HepG2 (cell line): ENCODE data around the gene NOXO1. TPM values are rescaled to one million over a fixed set of nuclear protein-coding genes. Genes with fewer than 3 reads are reported as not detected.

ENCODE experiments used
- DNMT3B ChIP-seq: conservative IDR thresholded peaks from 2 replicates; pipeline ENCODE4 v1.6.1; 2016; ENCODE audit warnings: missing biosample characterization, control low read depth
- ERF ChIP-seq: IDR thresholded peaks from 2 replicates; pipeline ENCODE4 v1.6.1; 2018; ENCODE audit warnings: missing biosample characterization, missing genetic modification reagents
- HHEX ChIP-seq: IDR thresholded peaks from 2 replicates; pipeline ENCODE4 v1.6.1; 2016; ENCODE audit warnings: control low read depth
- NCOA2 ChIP-seq: sonication (generic); formaldehyde crosslinking; IDR thresholded peaks from 2 replicates; pipeline ENCODE4 v1.8.0; 2022; ENCODE audit warnings: inconsistent platforms
- NCOR1 ChIP-seq: fragments of 200-600 bp; sonication (generic); IDR thresholded peaks from 2 replicates; pipeline ENCODE4 v1.7.0; 2017; ENCODE audit warnings: antibody characterized with exemption, low read length, borderline replicate concordance
- NFIB ChIP-seq: sonication (generic); formaldehyde crosslinking; IDR thresholded peaks from 2 replicates; pipeline ENCODE4 v1.9.0; 2021; ENCODE audit warnings: missing genetic modification reagents, mild to moderate bottlenecking, borderline replicate concordance
- NR3C1 ChIP-seq: sonication (generic); formaldehyde crosslinking; IDR thresholded peaks from 2 replicates; pipeline ENCODE4 v1.4.0; 2020; ENCODE audit warnings: missing genetic modification reagents
- PCBP1 ChIP-seq: fragments of 200-400 bp; formaldehyde crosslinking; IDR thresholded peaks from 2 replicates; pipeline ENCODE4 v1.6.1; 2017; ENCODE audit warnings: mild to moderate bottlenecking, low read depth, low read length, borderline replicate concordance
- PRPF4 ChIP-seq: fragments of 200-400 bp; formaldehyde crosslinking; IDR thresholded peaks from 2 replicates; pipeline ENCODE4 v1.6.1; 2016; ENCODE audit warnings: low read length, low read depth; ENCODE audit not compliant: poor library complexity, severe bottlenecking
- TRIM24 ChIP-seq: sonication (generic); formaldehyde crosslinking; IDR thresholded peaks from 2 replicates; pipeline ENCODE4 v1.8.0; 2022; ENCODE audit warnings: mild to moderate bottlenecking, missing genetic modification reagents
- ZNF331 ChIP-seq: sonication (generic); formaldehyde crosslinking; IDR thresholded peaks from 2 replicates; pipeline ENCODE4 v1.4.0; 2020; ENCODE audit warnings: missing genetic modification reagents
- ZNF383 ChIP-seq: sonication (generic); formaldehyde crosslinking; IDR thresholded peaks from 2 replicates; pipeline ENCODE4 v1.4.0; 2020; ENCODE audit warnings: missing genetic modification reagents, mild to moderate bottlenecking, borderline replicate concordance
- ZNF607 ChIP-seq: sonication (generic); formaldehyde crosslinking; IDR thresholded peaks from 2 replicates; pipeline ENCODE4 v1.5.1; 2020; ENCODE audit warnings: missing genetic modification reagents, mild to moderate bottlenecking, borderline replicate concordance
- ZSCAN22 ChIP-seq: sonication (generic); formaldehyde crosslinking; IDR thresholded peaks from 2 replicates; pipeline ENCODE4 v1.4.0; 2020; ENCODE audit warnings: mild to moderate bottlenecking, missing genetic modification reagents
- polyA plus RNA-seq, 8 experiments: library from polyadenylated mRNA; depleted of rRNA in 3 of 8; stranded (reverse) in 7 of 8; unstranded in 1 of 8; fragments of >200 nt; fragmentation: Illumina TruSeq in 4 of 8; extraction: Trizol in 4 of 8; gene quantifications; 2 replicates each; pipeline versions ENCODE4 v1.2.1 to v1.2.3, GENCODE V29; 2011 to 2016; ENCODE audit warnings: low read depth in 4 of 8, missing spikeins in 1 of 8, mixed read lengths in 1 of 8; ENCODE audit not compliant: insufficient read depth in 1 of 8
- total RNA-seq, 5 experiments: library from RNA; depleted of rRNA; stranded (reverse); fragments of >200 nt; fragmentation: Illumina TruSeq; extraction: Trizol; gene quantifications; 2 replicates each; pipeline ENCODE4 v1.2.3, GENCODE V29; 2016; ENCODE audit warnings: low read depth in 1 of 5
- TF ChIP-seq, protein P1 (sequence below): sonication (generic); formaldehyde crosslinking; IDR thresholded peaks from 2 replicates; pipeline ENCODE4 v1.4.0; 2020; ENCODE audit warnings: missing genetic modification reagents
- TF ChIP-seq, protein P2 (sequence below): sonication (generic); formaldehyde crosslinking; IDR thresholded peaks from 2 replicates; pipeline ENCODE4 v1.8.1; 2022; ENCODE audit warnings: low read depth, mild to moderate bottlenecking, missing genetic modification reagents
- TF ChIP-seq, protein P3 (sequence below): sonication (generic); formaldehyde crosslinking; IDR thresholded peaks from 2 replicates; pipeline ENCODE4 v1.4.0; 2020; ENCODE audit warnings: missing genetic modification reagents
- TF ChIP-seq, protein P4 (sequence below): sonication (generic); formaldehyde crosslinking; IDR thresholded peaks from 2 replicates; pipeline ENCODE4 v1.4.0; 2020; ENCODE audit warnings: missing genetic modification reagents
- TF ChIP-seq, protein P5 (sequence below): IDR thresholded peaks from 2 replicates; pipeline ENCODE4 v1.6.1; 2016

Gene NOXO1
- total and polyA plus RNA-seq, 2 of the 13 experiments (the other 11 are each of a cell fraction or from before 2014, with no cell fraction given): 0.69 to 1.4 TPM

DNA sequence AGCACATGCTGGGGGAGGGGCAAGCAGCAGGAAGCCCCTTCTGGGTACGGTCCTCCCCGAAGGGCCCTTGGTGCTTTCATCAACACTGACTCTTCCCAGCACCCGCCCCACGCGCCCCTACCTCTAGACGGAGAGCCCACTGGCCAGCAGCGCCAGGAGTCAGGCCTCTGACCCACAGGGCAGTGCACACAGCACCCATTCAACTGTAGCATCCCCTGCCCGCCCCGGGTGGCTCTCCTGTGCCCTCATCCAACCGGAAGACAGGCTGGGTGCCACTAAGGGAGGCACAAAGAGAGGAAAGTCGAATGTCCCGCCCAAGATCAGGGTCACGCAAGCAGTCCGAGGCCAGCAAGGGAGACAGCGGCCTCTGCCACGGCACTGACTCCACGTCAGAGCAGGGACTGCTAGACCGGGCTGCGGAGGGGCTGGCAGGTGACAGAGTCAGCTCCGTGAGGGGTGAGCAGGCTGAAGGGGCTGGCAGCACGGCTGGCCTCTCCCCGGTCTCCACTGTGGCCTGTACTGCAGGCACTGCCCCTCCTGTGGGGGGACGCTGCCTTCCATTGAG lies 48.1 kb downstream of the NOXO1 start (continued):
- TF ChIP-seq, protein P1, sequence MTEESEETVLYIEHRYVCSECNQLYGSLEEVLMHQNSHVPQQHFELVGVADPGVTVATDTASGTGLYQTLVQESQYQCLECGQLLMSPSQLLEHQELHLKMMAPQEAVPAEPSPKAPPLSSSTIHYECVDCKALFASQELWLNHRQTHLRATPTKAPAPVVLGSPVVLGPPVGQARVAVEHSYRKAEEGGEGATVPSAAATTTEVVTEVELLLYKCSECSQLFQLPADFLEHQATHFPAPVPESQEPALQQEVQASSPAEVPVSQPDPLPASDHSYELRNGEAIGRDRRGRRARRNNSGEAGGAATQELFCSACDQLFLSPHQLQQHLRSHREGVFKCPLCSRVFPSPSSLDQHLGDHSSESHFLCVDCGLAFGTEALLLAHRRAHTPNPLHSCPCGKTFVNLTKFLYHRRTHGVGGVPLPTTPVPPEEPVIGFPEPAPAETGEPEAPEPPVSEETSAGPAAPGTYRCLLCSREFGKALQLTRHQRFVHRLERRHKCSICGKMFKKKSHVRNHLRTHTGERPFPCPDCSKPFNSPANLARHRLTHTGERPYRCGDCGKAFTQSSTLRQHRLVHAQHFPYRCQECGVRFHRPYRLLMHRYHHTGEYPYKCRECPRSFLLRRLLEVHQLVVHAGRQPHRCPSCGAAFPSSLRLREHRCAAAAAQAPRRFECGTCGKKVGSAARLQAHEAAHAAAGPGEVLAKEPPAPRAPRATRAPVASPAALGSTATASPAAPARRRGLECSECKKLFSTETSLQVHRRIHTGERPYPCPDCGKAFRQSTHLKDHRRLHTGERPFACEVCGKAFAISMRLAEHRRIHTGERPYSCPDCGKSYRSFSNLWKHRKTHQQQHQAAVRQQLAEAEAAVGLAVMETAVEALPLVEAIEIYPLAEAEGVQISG: no peak
- TF ChIP-seq NR3C1 (CRISPR knock-in tag) (no peak), NCOA2 (no peak), ZSCAN22 (CRISPR knock-in tag) (no peak), PCBP1 (no peak), ZNF331 (CRISPR knock-in tag) (no peak), ERF (CRISPR knock-in tag) (no peak), NFIB (no peak), PRPF4 (no peak), ZNF383 (CRISPR knock-in tag) (no peak), TRIM24 (CRISPR knock-in tag) (no peak), DNMT3B (no peak), HHEX (CRISPR knock-in tag) (no peak), NCOR1 (no peak), ZNF607 (CRISPR knock-in tag) (no peak)
- TF ChIP-seq, protein P2, sequence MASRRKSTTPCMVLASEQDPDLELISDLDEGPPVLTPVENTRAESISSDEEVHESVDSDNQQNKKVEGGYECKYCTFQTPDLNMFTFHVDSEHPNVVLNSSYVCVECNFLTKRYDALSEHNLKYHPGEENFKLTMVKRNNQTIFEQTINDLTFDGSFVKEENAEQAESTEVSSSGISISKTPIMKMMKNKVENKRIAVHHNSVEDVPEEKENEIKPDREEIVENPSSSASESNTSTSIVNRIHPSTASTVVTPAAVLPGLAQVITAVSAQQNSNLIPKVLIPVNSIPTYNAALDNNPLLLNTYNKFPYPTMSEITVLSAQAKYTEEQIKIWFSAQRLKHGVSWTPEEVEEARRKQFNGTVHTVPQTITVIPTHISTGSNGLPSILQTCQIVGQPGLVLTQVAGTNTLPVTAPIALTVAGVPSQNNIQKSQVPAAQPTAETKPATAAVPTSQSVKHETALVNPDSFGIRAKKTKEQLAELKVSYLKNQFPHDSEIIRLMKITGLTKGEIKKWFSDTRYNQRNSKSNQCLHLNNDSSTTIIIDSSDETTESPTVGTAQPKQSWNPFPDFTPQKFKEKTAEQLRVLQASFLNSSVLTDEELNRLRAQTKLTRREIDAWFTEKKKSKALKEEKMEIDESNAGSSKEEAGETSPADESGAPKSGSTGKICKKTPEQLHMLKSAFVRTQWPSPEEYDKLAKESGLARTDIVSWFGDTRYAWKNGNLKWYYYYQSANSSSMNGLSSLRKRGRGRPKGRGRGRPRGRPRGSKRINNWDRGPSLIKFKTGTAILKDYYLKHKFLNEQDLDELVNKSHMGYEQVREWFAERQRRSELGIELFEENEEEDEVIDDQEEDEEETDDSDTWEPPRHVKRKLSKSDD (CRISPR knock-in tag): no peak
- TF ChIP-seq, protein P3, sequence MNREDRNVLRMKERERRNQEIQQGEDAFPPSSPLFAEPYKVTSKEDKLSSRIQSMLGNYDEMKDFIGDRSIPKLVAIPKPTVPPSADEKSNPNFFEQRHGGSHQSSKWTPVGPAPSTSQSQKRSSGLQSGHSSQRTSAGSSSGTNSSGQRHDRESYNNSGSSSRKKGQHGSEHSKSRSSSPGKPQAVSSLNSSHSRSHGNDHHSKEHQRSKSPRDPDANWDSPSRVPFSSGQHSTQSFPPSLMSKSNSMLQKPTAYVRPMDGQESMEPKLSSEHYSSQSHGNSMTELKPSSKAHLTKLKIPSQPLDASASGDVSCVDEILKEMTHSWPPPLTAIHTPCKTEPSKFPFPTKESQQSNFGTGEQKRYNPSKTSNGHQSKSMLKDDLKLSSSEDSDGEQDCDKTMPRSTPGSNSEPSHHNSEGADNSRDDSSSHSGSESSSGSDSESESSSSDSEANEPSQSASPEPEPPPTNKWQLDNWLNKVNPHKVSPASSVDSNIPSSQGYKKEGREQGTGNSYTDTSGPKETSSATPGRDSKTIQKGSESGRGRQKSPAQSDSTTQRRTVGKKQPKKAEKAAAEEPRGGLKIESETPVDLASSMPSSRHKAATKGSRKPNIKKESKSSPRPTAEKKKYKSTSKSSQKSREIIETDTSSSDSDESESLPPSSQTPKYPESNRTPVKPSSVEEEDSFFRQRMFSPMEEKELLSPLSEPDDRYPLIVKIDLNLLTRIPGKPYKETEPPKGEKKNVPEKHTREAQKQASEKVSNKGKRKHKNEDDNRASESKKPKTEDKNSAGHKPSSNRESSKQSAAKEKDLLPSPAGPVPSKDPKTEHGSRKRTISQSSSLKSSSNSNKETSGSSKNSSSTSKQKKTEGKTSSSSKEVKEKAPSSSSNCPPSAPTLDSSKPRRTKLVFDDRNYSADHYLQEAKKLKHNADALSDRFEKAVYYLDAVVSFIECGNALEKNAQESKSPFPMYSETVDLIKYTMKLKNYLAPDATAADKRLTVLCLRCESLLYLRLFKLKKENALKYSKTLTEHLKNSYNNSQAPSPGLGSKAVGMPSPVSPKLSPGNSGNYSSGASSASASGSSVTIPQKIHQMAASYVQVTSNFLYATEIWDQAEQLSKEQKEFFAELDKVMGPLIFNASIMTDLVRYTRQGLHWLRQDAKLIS (CRISPR knock-in tag): no peak
- TF ChIP-seq, protein P4, sequence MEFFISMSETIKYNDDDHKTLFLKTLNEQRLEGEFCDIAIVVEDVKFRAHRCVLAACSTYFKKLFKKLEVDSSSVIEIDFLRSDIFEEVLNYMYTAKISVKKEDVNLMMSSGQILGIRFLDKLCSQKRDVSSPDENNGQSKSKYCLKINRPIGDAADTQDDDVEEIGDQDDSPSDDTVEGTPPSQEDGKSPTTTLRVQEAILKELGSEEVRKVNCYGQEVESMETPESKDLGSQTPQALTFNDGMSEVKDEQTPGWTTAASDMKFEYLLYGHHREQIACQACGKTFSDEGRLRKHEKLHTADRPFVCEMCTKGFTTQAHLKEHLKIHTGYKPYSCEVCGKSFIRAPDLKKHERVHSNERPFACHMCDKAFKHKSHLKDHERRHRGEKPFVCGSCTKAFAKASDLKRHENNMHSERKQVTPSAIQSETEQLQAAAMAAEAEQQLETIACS (CRISPR knock-in tag): no peak
- TF ChIP-seq, protein P5, sequence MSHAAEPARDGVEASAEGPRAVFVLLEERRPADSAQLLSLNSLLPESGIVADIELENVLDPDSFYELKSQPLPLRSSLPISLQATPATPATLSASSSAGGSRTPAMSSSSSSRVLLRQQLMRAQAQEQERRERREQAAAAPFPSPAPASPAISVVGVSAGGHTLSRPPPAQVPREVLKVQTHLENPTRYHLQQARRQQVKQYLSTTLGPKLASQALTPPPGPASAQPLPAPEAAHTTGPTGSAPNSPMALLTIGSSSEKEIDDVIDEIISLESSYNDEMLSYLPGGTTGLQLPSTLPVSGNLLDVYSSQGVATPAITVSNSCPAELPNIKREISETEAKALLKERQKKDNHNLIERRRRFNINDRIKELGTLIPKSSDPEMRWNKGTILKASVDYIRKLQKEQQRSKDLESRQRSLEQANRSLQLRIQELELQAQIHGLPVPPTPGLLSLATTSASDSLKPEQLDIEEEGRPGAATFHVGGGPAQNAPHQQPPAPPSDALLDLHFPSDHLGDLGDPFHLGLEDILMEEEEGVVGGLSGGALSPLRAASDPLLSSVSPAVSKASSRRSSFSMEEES (CRISPR knock-in tag): no peak
